Measurements from ENCODE around the gene KAZALD1. TPM values are rescaled to one million over a fixed set of nuclear protein-coding genes. Genes with fewer than 3 reads are reported as not detected.

KAZALD1 gene
- total and polyA plus RNA-seq, 3 experiments from 2014 or later, result 0.18 to 0.20 TPM; not detected in 1

- Mint-ChIP-seq H3K9me3 (no peaks in the 10 kb centered on the region), H3K4me1 (peaks cover 24 to 33% (median 28%) of the 10 kb centered on the region in 3 donors), H3K36me3 (peaks cover 0 to 11% (median 1%) of the 10 kb centered on the region in 3 donors), H3K27me3 (peaks cover 17 to 31% of the 10 kb centered on the region in 2 donors), H3K27ac (no peak overlapping the region), H3K4me3 (peak overlapping the region in 2 of 7 donors; percentile 43 to 92)
- no peak for DNase-seq
- H3K27me3 ChIP-seq (ENCODE audit: insufficient read depth, low read length, poor library complexity, severe bottlenecking), result peaks cover 7% of the 10 kb centered on the region
- peaks cover 17% of the 10 kb centered on the region for H3K4me1 ChIP-seq (ENCODE audit: insufficient read depth, low read length)
- no peak overlapping the region for H3K4me3 ChIP-seq (ENCODE audit: low read length)
- H3K27ac ChIP-seq (ENCODE audit: low read depth, low read length), result no peak overlapping the region
- POLR2A ChIA-PET, result interaction anchor here (1.5 to 1.8 kb wide), 2 partner anchors 16 to 18 kb away, joined by 5 to 7 read pairs; partner anchors contain the start of gene KAZALD1
- no peaks in the 10 kb centered on the region for H3K36me3 ChIP-seq (ENCODE audit: insufficient read depth, low read length)
- CTCF ChIA-PET, result interaction anchor here (1.2 to 11.3 kb wide), 5 partner anchors 13 to 98 kb away, joined by 3 to 258 read pairs (median 19); partner anchors contain the start of genes KAZALD1, PDZD7 and SFXN3
- H3K9me3 ChIP-seq (ENCODE audit: low read length), result no peaks in the 10 kb centered on the region
Measured at GRCh38 chr10:101044117-101044516, 17.7 kb upstream of the KAZALD1 start.

DNA sequence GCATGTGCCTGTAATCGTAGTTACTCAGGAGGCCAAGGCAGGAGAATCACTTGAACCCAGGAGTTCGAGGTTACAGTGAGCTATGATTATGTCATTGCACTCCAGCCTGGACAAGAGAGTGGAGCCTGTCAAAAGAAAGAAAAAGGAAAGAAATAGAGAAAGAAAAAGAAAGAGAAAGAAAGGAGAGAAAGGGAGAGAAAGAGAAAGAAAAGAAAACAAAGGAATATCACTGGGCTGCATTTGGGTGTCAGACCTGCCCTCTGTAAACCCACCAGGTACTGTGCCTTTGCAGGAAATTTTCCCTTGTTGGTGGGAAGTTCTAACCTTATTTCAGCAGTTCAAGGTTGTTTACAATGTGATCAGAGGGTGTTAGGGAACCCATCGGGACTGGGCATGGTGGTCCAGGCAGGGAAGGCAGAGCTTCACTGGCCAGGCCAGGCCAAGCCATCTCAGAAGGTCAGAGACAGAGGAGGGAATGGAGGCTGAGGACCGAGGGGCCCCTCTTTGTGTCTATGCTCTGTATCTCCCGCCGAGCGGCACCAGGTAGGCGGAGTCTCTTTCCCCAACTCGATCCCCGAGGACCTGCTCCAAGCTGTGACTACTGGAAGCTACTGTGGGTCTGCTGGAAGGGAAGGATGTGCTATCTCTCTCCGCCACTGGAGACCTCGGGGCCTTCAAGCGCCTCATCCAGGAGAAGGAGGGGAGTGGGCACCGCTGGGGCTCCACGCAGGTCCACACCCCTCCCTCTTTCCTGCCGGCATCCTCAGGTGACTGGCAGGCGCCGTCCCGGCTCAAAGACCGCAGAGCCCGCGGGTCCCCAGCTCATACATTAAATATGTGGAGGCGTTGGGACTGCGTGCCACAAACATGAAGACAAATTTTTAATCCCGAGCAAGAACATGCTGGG, 15.2 kb upstream of the KAZALD1 start:
- H3K9me3 ChIP-seq (ENCODE audit: low read length), result no peaks in the 10 kb centered on the region
- DNase-seq, result no peak
- ChIA-PET POLR2A (no interaction called here), CTCF (interaction anchor here (0.9 to 1.5 kb wide), 5 partner anchors 10 to 50 kb away, joined by 3 to 6 read pairs (median 3); partner anchors contain the start of gene LZTS2)
- Mint-ChIP-seq H3K27me3 (peaks cover 34 to 52% of the 10 kb centered on the region in 2 donors), H3K36me3 (peaks cover 0 to 3% (median 0%) of the 10 kb centered on the region in 3 donors), H3K4me1 (peaks cover 28 to 41% (median 35%) of the 10 kb centered on the region in 3 donors), H3K27ac (no peak overlapping the region), H3K9me3 (no peaks in the 10 kb centered on the region), H3K4me3 (no peak overlapping the region)
- peaks cover 25% of the 10 kb centered on the region for H3K27me3 ChIP-seq (ENCODE audit: insufficient read depth, low read length, poor library complexity, severe bottlenecking)
- H3K27ac ChIP-seq (ENCODE audit: low read depth, low read length), result no peak overlapping the region
- no peak overlapping the region for H3K4me3 ChIP-seq (ENCODE audit: low read length)
- peaks cover 26% of the 10 kb centered on the region for H3K4me1 ChIP-seq (ENCODE audit: insufficient read depth, low read length)
- H3K36me3 ChIP-seq (ENCODE audit: insufficient read depth, low read length), result no peaks in the 10 kb centered on the region

DNA sequence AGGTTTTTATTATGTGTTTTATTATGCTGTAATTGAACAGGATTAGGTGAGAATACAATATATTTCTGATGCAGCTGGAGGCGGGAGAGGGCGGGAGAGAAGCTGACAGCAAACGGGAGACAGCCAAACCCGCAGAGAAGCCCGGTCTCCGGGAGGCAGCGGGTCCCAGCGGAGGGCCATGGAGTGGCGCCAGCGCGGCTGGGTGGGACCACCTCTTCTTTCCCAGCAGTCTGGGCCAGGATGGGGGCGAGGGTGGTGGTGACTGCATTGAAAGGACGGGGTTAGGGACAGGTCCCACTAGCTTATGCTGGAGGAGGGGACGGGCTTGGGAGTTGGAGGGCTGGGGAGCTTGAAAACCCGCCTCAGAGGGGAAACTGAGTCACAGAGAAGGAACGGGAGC, 14.5 kb upstream of the KAZALD1 start:
- Mint-ChIP-seq H3K27me3 (peaks cover 34 to 52% of the 10 kb centered on the region in 2 donors), H3K4me3 (no peak overlapping the region), H3K4me1 (peaks cover 25 to 34% (median 33%) of the 10 kb centered on the region in 3 donors), H3K27ac (no peak overlapping the region), H3K9me3 (no peaks in the 10 kb centered on the region), H3K36me3 (peaks cover 0 to 3% (median 0%) of the 10 kb centered on the region in 3 donors)
- Histone ChIP-seq H3K27me3 (ENCODE audit: insufficient read depth, low read length, poor library complexity, severe bottlenecking) (peaks cover 25% of the 10 kb centered on the region), H3K27ac (ENCODE audit: low read depth, low read length) (no peak overlapping the region), H3K9me3 (ENCODE audit: low read length) (no peaks in the 10 kb centered on the region), H3K36me3 (ENCODE audit: insufficient read depth, low read length) (no peaks in the 10 kb centered on the region), H3K4me3 (ENCODE audit: low read length) (no peak overlapping the region), H3K4me1 (ENCODE audit: insufficient read depth, low read length) (peaks cover 23% of the 10 kb centered on the region)
- ChIA-PET POLR2A (no interaction called here), CTCF (interaction anchor here (1.0 to 1.5 kb wide), 5 partner anchors 9 to 49 kb away, joined by 3 to 6 read pairs (median 3); partner anchors contain the start of genes LZTS2, PDZD7 and SFXN3)
- DNase-seq, result no peak

DNA sequence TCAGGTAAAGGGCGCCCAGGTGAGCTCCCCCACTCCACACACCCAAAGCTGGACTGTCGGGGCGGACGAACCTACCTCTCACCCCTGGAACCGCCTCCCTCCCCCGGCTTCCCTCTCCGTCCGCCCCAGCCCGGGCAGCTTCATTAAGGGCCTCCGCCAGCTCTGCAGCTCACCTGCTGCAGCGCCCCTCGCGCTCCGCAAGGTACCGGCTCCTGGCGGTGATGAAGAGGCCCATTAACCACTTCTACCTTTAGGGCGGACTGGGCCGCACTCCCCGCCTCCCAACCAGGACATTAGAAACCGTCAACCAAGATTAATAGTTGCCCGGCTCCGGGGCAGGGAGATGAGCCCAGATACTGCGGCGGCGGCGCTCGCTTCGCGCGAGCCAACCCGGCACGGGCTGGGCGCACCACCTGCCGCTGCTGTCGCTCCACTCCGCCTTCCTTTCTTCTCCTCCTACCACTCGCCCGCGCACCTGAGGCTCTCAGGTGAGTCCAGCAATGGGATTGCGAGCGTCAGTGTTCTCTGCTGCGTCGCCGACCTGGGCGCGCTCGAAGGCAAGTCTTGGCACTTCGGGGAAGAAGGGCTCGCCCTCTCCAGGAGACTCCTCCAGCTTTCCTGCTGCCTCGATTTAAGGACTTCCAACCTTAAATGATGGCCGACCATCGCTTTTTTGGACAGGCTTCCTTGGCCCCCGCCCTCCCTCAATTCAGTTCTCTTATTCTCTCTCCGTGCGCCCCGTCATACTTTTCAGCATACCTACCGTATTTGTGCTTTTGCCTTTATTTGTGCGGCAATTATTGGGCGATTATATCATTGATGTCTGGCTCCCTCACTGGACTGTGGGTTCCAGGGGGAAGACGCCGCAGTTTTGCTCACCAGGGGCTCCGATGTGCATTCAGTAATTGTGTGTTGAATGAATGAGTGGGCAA, 13.6 kb upstream of the KAZALD1 start:
- no peaks in the 10 kb centered on the region for H3K36me3 Mint-ChIP-seq
- no peak overlapping the region for H3K4me3 ChIP-seq (ENCODE audit: low read length)
- peaks cover 25% of the 10 kb centered on the region for H3K27me3 ChIP-seq (ENCODE audit: insufficient read depth, low read length, poor library complexity, severe bottlenecking)
- CTCF ChIA-PET, result interaction anchor here (1.0 to 6.0 kb wide), 6 partner anchors 8 to 50 kb away, joined by 3 to 83 read pairs (median 4); partner anchors contain the start of genes KAZALD1, LZTS2, PDZD7 and SFXN3
- H3K36me3 ChIP-seq (ENCODE audit: insufficient read depth, low read length), result no peaks in the 10 kb centered on the region
- DNase-seq, result no peak
- no peaks in the 10 kb centered on the region for H3K9me3 ChIP-seq (ENCODE audit: low read length)
- peaks cover 15 to 25% (median 23%) of the 10 kb centered on the region in 3 donors for H3K4me1 Mint-ChIP-seq
- no peak overlapping the region for H3K27ac Mint-ChIP-seq
- POLR2A ChIA-PET, result no interaction called here
- H3K27me3 Mint-ChIP-seq, result peaks cover 34 to 52% of the 10 kb centered on the region in 2 donors
- H3K27ac ChIP-seq (ENCODE audit: low read depth, low read length), result no peak overlapping the region
- peaks cover 17% of the 10 kb centered on the region for H3K4me1 ChIP-seq (ENCODE audit: insufficient read depth, low read length)
- H3K9me3 Mint-ChIP-seq, result no peaks in the 10 kb centered on the region
- no peak overlapping the region for H3K4me3 Mint-ChIP-seq

DNA sequence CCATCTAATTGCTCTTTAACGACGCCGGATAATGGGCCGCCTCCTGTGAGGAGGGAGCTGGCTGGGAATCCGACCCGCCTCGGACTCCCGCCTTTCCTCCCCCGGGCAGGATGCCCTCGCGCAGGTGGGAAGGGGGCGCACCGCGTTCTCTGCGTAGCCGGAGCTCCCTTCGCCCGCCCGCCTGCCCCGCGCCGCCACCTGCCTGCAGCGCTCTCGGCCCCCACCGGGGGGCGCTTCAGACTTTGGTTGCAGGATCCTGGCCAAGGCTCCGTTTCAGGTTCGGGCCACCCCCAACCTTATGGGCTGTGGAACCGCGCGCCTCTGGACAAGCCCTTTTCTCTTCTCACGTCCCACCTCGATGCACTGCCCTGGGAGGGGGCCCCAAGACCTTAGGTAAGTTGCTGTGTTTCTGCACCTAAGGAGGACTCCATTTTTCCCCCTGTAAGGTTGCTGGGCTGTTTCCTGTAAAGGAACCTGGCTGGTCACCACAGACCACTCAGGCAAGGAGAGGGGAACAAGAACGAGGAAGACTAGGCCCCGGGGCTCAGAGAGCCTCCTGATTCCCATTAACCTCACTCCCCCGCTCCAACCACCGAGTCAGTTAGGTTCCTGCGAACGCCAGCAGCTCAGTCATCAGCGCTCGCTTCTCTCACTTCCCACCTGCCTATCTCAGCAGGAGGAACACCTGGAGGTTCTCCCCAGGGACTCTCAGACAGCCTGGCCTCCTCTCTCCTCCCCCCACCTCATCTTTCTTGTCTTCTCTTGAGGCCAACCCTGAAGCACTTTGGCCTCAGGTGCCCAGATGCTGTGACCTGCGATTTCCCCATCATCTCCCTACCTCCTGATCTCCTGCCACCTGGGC, 11.3 kb upstream of the KAZALD1 start:
- Histone ChIP-seq H3K9me3 (ENCODE audit: low read length) (no peaks in the 10 kb centered on the region), H3K4me1 (ENCODE audit: insufficient read depth, low read length) (peaks cover 13% of the 10 kb centered on the region), H3K27me3 (ENCODE audit: insufficient read depth, low read length, poor library complexity, severe bottlenecking) (peaks cover 25% of the 10 kb centered on the region), H3K36me3 (ENCODE audit: insufficient read depth, low read length) (no peaks in the 10 kb centered on the region), H3K27ac (ENCODE audit: low read depth, low read length) (no peak overlapping the region), H3K4me3 (ENCODE audit: low read length) (no peak overlapping the region)
- POLR2A ChIA-PET, result interaction anchor here (1.0 to 1.1 kb wide), 4 partner anchors 9 to 53 kb away, joined by 3 to 4 read pairs (median 3); no protein-coding TSS in a partner anchor
- Mint-ChIP-seq H3K9me3 (no peaks in the 10 kb centered on the region), H3K4me3 (peak overlapping the region in 5 of 7 donors; percentile 9 to 62 (median 36)), H3K36me3 (no peaks in the 10 kb centered on the region), H3K27me3 (peaks cover 36 to 52% of the 10 kb centered on the region in 2 donors), H3K27ac (peak overlapping the region in 1 of 8 donors; percentile 5), H3K4me1 (peaks cover 12 to 21% (median 19%) of the 10 kb centered on the region in 3 donors)
- peak; percentile 70 to 82 (median 76) for DNase-seq
- CTCF ChIA-PET, result interaction anchor here (0.8 to 6.0 kb wide), 17 partner anchors 10 to 154 kb away, joined by 3 to 83 read pairs (median 6); partner anchors contain the start of genes KAZALD1, MRPL43 and TWNK

DNA sequence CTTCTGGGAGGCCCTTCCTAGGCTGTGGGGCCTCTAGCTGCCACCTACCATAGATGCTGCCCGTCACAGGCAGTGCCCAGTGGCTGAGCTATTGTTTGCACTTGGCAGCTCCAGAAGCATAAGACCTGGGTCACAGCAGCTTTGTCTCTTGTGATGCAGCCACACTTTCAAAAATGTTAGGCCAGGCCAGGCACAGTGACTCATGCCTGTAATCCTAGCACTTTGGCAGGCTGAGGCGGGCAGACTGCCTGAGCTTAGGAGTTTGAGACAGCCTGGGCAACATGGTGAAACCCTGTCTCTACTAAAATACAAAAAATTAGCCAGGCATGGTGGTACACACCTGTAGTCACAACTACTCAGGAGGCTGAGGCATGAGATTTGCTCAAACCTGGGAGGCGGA, 9.5 kb upstream of the KAZALD1 start:
- POLR2A ChIA-PET, result interaction anchor here (0.6 to 0.8 kb wide), 2 partner anchors 21 to 845 kb away, joined by 3 to 5 read pairs; partner anchors contain the start of genes PDZD7 and SFXN3
- peaks cover 25% of the 10 kb centered on the region for H3K27me3 ChIP-seq (ENCODE audit: insufficient read depth, low read length, poor library complexity, severe bottlenecking)

More for the DNA sequence above, 9.5 kb upstream of the KAZALD1 start:
- CTCF ChIA-PET, result interaction anchor here (1.1 to 6.0 kb wide), 6 partner anchors 9 to 109 kb away, joined by 3 to 83 read pairs (median 10); partner anchors contain the start of gene KAZALD1
- Histone ChIP-seq H3K36me3 (ENCODE audit: insufficient read depth, low read length) (no peaks in the 10 kb centered on the region), H3K27ac (ENCODE audit: low read depth, low read length) (no peak overlapping the region), H3K4me3 (ENCODE audit: low read length) (no peak overlapping the region), H3K9me3 (ENCODE audit: low read length) (no peaks in the 10 kb centered on the region), H3K4me1 (ENCODE audit: insufficient read depth, low read length) (peaks cover 13% of the 10 kb centered on the region)
- Mint-ChIP-seq H3K4me3 (no peak overlapping the region), H3K9me3 (no peaks in the 10 kb centered on the region), H3K4me1 (peaks cover 12 to 21% (median 19%) of the 10 kb centered on the region in 3 donors), H3K36me3 (peaks cover 0 to 1% (median 0%) of the 10 kb centered on the region in 3 donors), H3K27ac (no peak overlapping the region), H3K27me3 (peaks cover 30 to 40% of the 10 kb centered on the region in 2 donors)
- no peak for DNase-seq
